GM12878 (cell line): Measurements from ENCODE around the gene ADCYAP1. TPM values are rescaled to one million over a fixed set of nuclear protein-coding genes. Genes with fewer than 3 reads are reported as not detected.

Source experiments
- ATAC-seq: fragments of 200-7000 bp; cut with Tn5 transposase; 3 replicates; pipeline ENCODE4 v1.9.1; 2020; ENCODE audit warnings: mild to moderate bottlenecking, moderate library complexity
- BruUV-seq: library from RNA; stranded (reverse); fragments of 400-500 nt; replicated peaks from 2 replicates; lab custom pipeline; 2021; lab: Mats Ljungman, UMichigan
- CTCF ChIA-PET: fragments of 300-600 bp; sonication (Branson Sonifier 250); formaldehyde crosslinking; extraction: SDS; loops from one replicate; lab custom pipeline; 2021; ENCODE audit warnings: inconsistent platforms; lab: Yijun Ruan, JAX
- POLR2A ChIA-PET: fragments of 350-600 bp; formaldehyde crosslinking; extraction: SDS; loops from one replicate; lab custom pipeline; 2021; ENCODE audit warnings: inconsistent platforms; lab: Charles Lee
- RAD21 ChIA-PET: fragments of 300-600 bp; sonication (Branson Sonifier 250); formaldehyde crosslinking; loops from one replicate; lab custom pipeline; 2023; ENCODE audit warnings: antibody characterized with exemption; ENCODE audit not compliant: unreplicated experiment; lab: Charles Lee
- SMC1A ChIA-PET: fragments of 300-600 bp; sonication (Branson Sonifier 250); formaldehyde crosslinking; loops from one replicate; lab custom pipeline; 2023; ENCODE audit not compliant: unreplicated experiment, uncharacterized antibody; lab: Charles Lee
- DNase-seq: peaks from one replicate; pipeline ENCODE4 v3.0.0-alpha.2; 2011; ENCODE audit warnings: low read depth, low spot score
- FAIRE-seq: peaks from 3 replicates; lab custom pipeline; 2011; peaks lifted over from hg19 to GRCh38; lab: Jason Lieb, UNC
- H2AFZ ChIP-seq: 2 replicates; pipeline ENCODE4 v1.6.0; 2011; ENCODE audit warnings: low read depth, low read length, control low read depth; ENCODE audit not compliant: control insufficient read depth
- H3K27ac ChIP-seq: 2 replicates; pipeline ENCODE4 v1.5.1; 2011; ENCODE audit warnings: control low read depth; ENCODE audit not compliant: control insufficient read depth, insufficient read depth
- H3K27me3 ChIP-seq, 2 experiments: replicated peaks in 1 of 2; 2 replicates each; pipeline versions ENCODE4 v1.6.0 to v1.6.1; 2011; ENCODE audit warnings: low read length in 1 of 2; ENCODE audit not compliant: control insufficient read depth in 2 of 2, insufficient read depth in 2 of 2
- H3K36me3 ChIP-seq, 2 experiments: 2 replicates each; pipeline ENCODE4 v1.5.1; 2011; ENCODE audit warnings: low read length in 1 of 2; ENCODE audit not compliant: control insufficient read depth in 2 of 2, insufficient read depth in 2 of 2
- H3K4me1 ChIP-seq: 2 replicates; pipeline ENCODE4 v1.6.1; 2011; ENCODE audit warnings: mild to moderate bottlenecking, low read length, moderate library complexity, mixed read lengths; ENCODE audit not compliant: control insufficient read depth, insufficient read depth
- H3K4me2 ChIP-seq: 2 replicates; pipeline ENCODE4 v1.6.0; 2011; ENCODE audit warnings: control low read depth; ENCODE audit not compliant: control insufficient read depth, insufficient read depth
- H3K4me3 ChIP-seq: fragments of 200-600 bp; sonication (generic); 2 replicates; pipeline ENCODE4 v1.5.1; 2016
- H3K79me2 ChIP-seq: 2 replicates; pipeline ENCODE4 v1.6.0; 2011; ENCODE audit warnings: low read length; ENCODE audit not compliant: control insufficient read depth, insufficient read depth
- H3K9ac ChIP-seq: 2 replicates; pipeline ENCODE4 v1.8.0; 2011; ENCODE audit warnings: low read length, control low read depth, mixed read lengths; ENCODE audit not compliant: control insufficient read depth, insufficient read depth
- H3K9me3 ChIP-seq: replicated peaks from 3 replicates; pipeline ENCODE4 v1.5.1; 2011; ENCODE audit warnings: mild to moderate bottlenecking, low read length; ENCODE audit not compliant: control insufficient read depth, insufficient read depth
- H4K20me1 ChIP-seq: 2 replicates; pipeline ENCODE4 v1.6.0; 2011; ENCODE audit not compliant: control insufficient read depth, insufficient read depth
- EGR1 ChIP-seq, 2 experiments: IDR thresholded peaks; 1 replicate in 1 of 2; 2 replicates in 1 of 2; pipeline ENCODE4 v1.6.1; 2011 to 2012; ENCODE audit warnings: low read depth in 2 of 2, low read length in 2 of 2, borderline replicate concordance in 1 of 2, mild to moderate bottlenecking in 1 of 2, moderate library complexity in 1 of 2
- EZH2 ChIP-seq: IDR thresholded peaks from 2 replicates; pipeline ENCODE4 v1.6.1; 2012; ENCODE audit warnings: low read depth, mild to moderate bottlenecking, control low read depth, inconsistent platforms, low read length, borderline replicate concordance; ENCODE audit not compliant: control insufficient read depth
- PBX3 ChIP-seq: IDR thresholded peaks from 2 replicates; pipeline ENCODE4 v1.6.1; 2011; ENCODE audit warnings: mild to moderate bottlenecking, low read depth, low read length, moderate library complexity; ENCODE audit not compliant: insufficient replicate concordance
- RUNX3 ChIP-seq: IDR thresholded peaks from 2 replicates; pipeline ENCODE4 v1.6.1; 2012; ENCODE audit warnings: low read length, inconsistent platforms
- USF2 ChIP-seq: IDR thresholded peaks from 2 replicates; pipeline ENCODE4 v1.6.1; 2011; ENCODE audit warnings: low read depth, low read length, improper control_type of control experiment, borderline replicate concordance
- ZBTB40 ChIP-seq: fragments of 450-650 bp; IDR thresholded peaks from 2 replicates; pipeline ENCODE4 v1.6.1; 2016; ENCODE audit warnings: mild to moderate bottlenecking, moderate library complexity, borderline replicate concordance
- WGBS: methylation state at CpG from one replicate; pipeline ENCODE4 v1.1.6; 2016; ENCODE audit warnings: low lambda C conversion rate; ENCODE audit not compliant: insufficient replicate concordance, insufficient coverage; ENCODE audit errors: missing lambda C conversion rate; 5-methylcytosine and 5-hydroxymethylcytosine counted together
- in situ Hi-C: fragments of 300-500 bp; cut with MboI; formaldehyde crosslinking; loops from 9 replicates; pipeline ENCODE4 v1.14.3; 2018; ENCODE audit warnings: mixed read lengths
- intact Hi-C: fragments of 100-400 bp; cut with micrococcal nuclease; formaldehyde crosslinking; loops from one replicate; pipeline ENCODE4 v1.14.2; 2022; ENCODE audit not compliant: unreplicated experiment
- polyA plus RNA-seq, 11 experiments: library from polyadenylated mRNA; depleted of rRNA in 4 of 11; unstranded in 6 of 11; stranded (reverse) in 5 of 11; fragments of >200 nt; fragmentation: Nextera tagmentation in 4 of 11; fragmentation: Illumina TruSeq in 1 of 11; extraction: Ambion mirVana in 4 of 11; extraction: Trizol in 1 of 11; gene quantifications; 1 replicate in 1 of 11; 2 replicates in 10 of 11; pipeline versions ENCODE4 v1.2.1 to v1.2.3, GENCODE V29; 2011 to 2016; ENCODE audit warnings: inconsistent platforms in 2 of 11, missing spikeins in 2 of 11, low read depth in 1 of 11
- total RNA-seq, 4 experiments: library from RNA; depleted of rRNA in 3 of 4; stranded (reverse); fragments of >200 nt in 3 of 4; fragmentation: Illumina TruSeq in 1 of 4; extraction: Trizol in 1 of 4; gene quantifications; 2 replicates each; pipeline versions ENCODE4 v1.2.1 to v1.2.3, GENCODE V29; 2013 to 2021

Gene ADCYAP1
- total and polyA plus RNA-seq, 10 of the 15 experiments (the other 5 are each of a cell fraction or from before 2014, with no cell fraction given): 0.02 TPM; not detected in 9

- no peak for FAIRE-seq
- Histone ChIP-seq H3K4me3 (no peak overlapping the region), H3K9ac (no peak overlapping the region), H3K9me3 (no peaks in the 10 kb centered on the region), H4K20me1 (no peaks in the 10 kb centered on the region), H3K27ac (no peak overlapping the region), H2AFZ (no peak overlapping the region), H3K4me2 (no peak overlapping the region), H3K4me1 (no peaks in the 10 kb centered on the region), H3K27me3 (no peaks in the 10 kb centered on the region), H3K36me3 (no peaks in the 10 kb centered on the region), H3K79me2 (no peaks in the 10 kb centered on the region)
- RAD21 ChIA-PET: no interaction called here
- intact Hi-C loops: loop anchor here (2.0 kb wide), 1 partner anchor 95 kb away; no protein-coding TSS in a partner anchor
- ATAC-seq: no peak
- SMC1A ChIA-PET: no interaction called here
- DNase-seq: no peak
- TF ChIP-seq PBX3: no peak
- no peak for TF ChIP-seq EGR1 (IDR thresholded peaks at IDR 0.05; ENCODE audit: borderline replicate concordance in 1 of 2, low read depth in 2 of 2, low read length in 2 of 2)
- TF ChIP-seq RUNX3: no peak
- TF ChIP-seq EZH2: no peak
- no peak for TF ChIP-seq USF2
- no peak for TF ChIP-seq ZBTB40
- in situ Hi-C loops: loop anchor here (5.0 to 25.0 kb wide), 2 partner anchors 88 to 223 kb away; no protein-coding TSS in a partner anchor
- POLR2A ChIA-PET: no interaction called here
- CTCF ChIA-PET: no interaction called here
- WGBS: 14% methylated on average over 5 of the region's 5 CpGs
- BruUV-seq: no TSS peak
These were observed 55.2 kb downstream of the ADCYAP1 start for GRCh38 chr18:959854-960253.

Other genes with a start within 250 kb of the ADCYAP1 start
- 65.8 and 74.4 TPM in 2 replicates for gene TYMS, start 247.2 kb upstream of the ADCYAP1 start, total RNA-seq (2014; rRNA removed)
- gene TYMS, start 247.2 kb upstream of the ADCYAP1 start, total RNA-seq (2014; rRNA removed; fragmentation: Illumina TruSeq; extraction: Trizol): 34.8 and 38.6 TPM in 2 replicates
- 219 and 224 TPM in 2 replicates for gene TYMS, start 247.2 kb upstream of the ADCYAP1 start, total RNA-seq (2021)
- gene TYMS, start 247.2 kb upstream of the ADCYAP1 start, polyA plus RNA-seq (2011; rRNA removed): 221 and 263 TPM in 2 replicates
- gene TYMS, start 247.2 kb upstream of the ADCYAP1 start, polyA plus RNA-seq (2014; fragmentation: Illumina TruSeq; extraction: Trizol): 250 and 297 TPM in 2 replicates
- 100 to 1,000 TPM; 157 to 197 TPM for gene TYMS, start 247.2 kb upstream of the ADCYAP1 start, polyA plus RNA-seq (2014; fragmentation: Nextera tagmentation; extraction: Ambion mirVana)
- 200 and 218 TPM in 2 replicates for gene TYMS, start 247.2 kb upstream of the ADCYAP1 start, polyA plus RNA-seq (2014; rRNA removed)
- 100 to 1,000 TPM; 516 to 524 TPM for gene TYMS, start 247.2 kb upstream of the ADCYAP1 start, polyA plus RNA-seq (2016; fragmentation: Nextera tagmentation; extraction: Ambion mirVana)
- 26.3 and 28.9 TPM in 2 replicates for gene ENOSF1, start 192.2 kb upstream of the ADCYAP1 start, total RNA-seq (2014; rRNA removed)
- 23.5 and 26.2 TPM in 2 replicates for gene ENOSF1, start 192.2 kb upstream of the ADCYAP1 start, total RNA-seq (2014; rRNA removed; fragmentation: Illumina TruSeq; extraction: Trizol)
- 40.0 and 43.3 TPM in 2 replicates for gene ENOSF1, start 192.2 kb upstream of the ADCYAP1 start, total RNA-seq (2021)
- 27.6 and 30.7 TPM in 2 replicates for gene ENOSF1, start 192.2 kb upstream of the ADCYAP1 start, polyA plus RNA-seq (2011; rRNA removed)
- 40.0 and 43.5 TPM in 2 replicates for gene ENOSF1, start 192.2 kb upstream of the ADCYAP1 start, polyA plus RNA-seq (2014; fragmentation: Illumina TruSeq; extraction: Trizol)
- gene ENOSF1, start 192.2 kb upstream of the ADCYAP1 start, polyA plus RNA-seq (2014; fragmentation: Nextera tagmentation; extraction: Ambion mirVana): 10 to 100 TPM; 12.5 to 13.3 TPM
- 30.4 and 31.3 TPM in 2 replicates for gene ENOSF1, start 192.2 kb upstream of the ADCYAP1 start, polyA plus RNA-seq (2014; rRNA removed)
- gene ENOSF1, start 192.2 kb upstream of the ADCYAP1 start, polyA plus RNA-seq (2016; fragmentation: Nextera tagmentation; extraction: Ambion mirVana): 10 to 100 TPM; 41.6 to 42.3 TPM
- gene YES1, start 92.6 kb upstream of the ADCYAP1 start, total RNA-seq (2014; rRNA removed): 5.8 and 7.4 TPM in 2 replicates
- gene YES1, start 92.6 kb upstream of the ADCYAP1 start, total RNA-seq (2014; rRNA removed; fragmentation: Illumina TruSeq; extraction: Trizol): 7.9 and 8.1 TPM in 2 replicates
- 5.6 and 6.5 TPM in 2 replicates for gene YES1, start 92.6 kb upstream of the ADCYAP1 start, total RNA-seq (2021)
- 6.7 and 11.3 TPM in 2 replicates for gene YES1, start 92.6 kb upstream of the ADCYAP1 start, polyA plus RNA-seq (2011; rRNA removed)
- gene YES1, start 92.6 kb upstream of the ADCYAP1 start, polyA plus RNA-seq (2014; fragmentation: Illumina TruSeq; extraction: Trizol): 5.7 and 6.5 TPM in 2 replicates
- gene YES1, start 92.6 kb upstream of the ADCYAP1 start, polyA plus RNA-seq (2014; fragmentation: Nextera tagmentation; extraction: Ambion mirVana): 1 to 10 TPM; 2.5 to 3.7 TPM
- 3.6 and 6.8 TPM in 2 replicates for gene YES1, start 92.6 kb upstream of the ADCYAP1 start, polyA plus RNA-seq (2014; rRNA removed)
- gene YES1, start 92.6 kb upstream of the ADCYAP1 start, polyA plus RNA-seq (2016; fragmentation: Nextera tagmentation; extraction: Ambion mirVana): 1 to 10 TPM; 2.3 to 3.0 TPM